GM12872 (cell line): ENCODE measurements around the gene GMPPB.

Source experiments
- CTCF ChIP-seq: IDR thresholded peaks from 3 replicates; pipeline ENCODE4 v1.5.1; 2011; ENCODE audit warnings: low read depth, mild to moderate bottlenecking, low read length, moderate library complexity; ENCODE audit not compliant: insufficient read depth

GMPPB gene

GRCh38 chr3:49683162-49683561 is 40.6 kb downstream of the GMPPB start:
- TF ChIP-seq CTCF: no peak

- TF ChIP-seq CTCF: no peak
Measured at GRCh38 chr3:49681543-49681942, 42.2 kb downstream of the GMPPB start.

- TF ChIP-seq CTCF: no peak
Measured at GRCh38 chr3:49681232-49681522, 42.6 kb downstream of the GMPPB start.

- no peak for TF ChIP-seq CTCF
Measured at GRCh38 chr3:49680493-49681231, 43.1 kb downstream of the GMPPB start.

GRCh38 chr3:49675912-49676311 is 47.8 kb downstream of the GMPPB start:
- TF ChIP-seq CTCF: no peak

DNA sequence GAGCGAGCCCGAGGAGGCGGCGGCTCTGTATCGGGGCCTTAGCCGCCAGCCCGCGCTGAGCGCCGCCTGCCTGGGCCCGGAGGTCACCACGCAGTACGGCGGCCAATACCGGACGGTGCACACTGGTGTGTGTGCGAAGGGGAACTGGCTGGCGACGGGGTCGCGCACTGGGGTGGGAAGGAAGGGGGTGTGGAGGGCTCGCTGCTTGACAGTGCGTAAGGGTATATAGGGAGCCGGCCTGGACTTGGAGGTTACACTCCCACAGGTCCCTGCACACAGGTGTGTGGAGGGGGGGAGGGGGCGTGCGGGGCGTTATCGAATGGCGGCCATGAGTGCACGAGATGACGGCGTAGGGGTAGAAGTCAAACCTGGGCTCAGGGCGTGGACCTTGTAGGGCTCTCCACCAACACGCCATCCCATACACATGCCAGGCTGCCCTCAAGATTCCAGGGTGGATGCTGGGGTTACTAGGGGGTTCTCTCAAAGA is 49.2 kb downstream of the GMPPB start:
- no peak for TF ChIP-seq CTCF

DNA sequence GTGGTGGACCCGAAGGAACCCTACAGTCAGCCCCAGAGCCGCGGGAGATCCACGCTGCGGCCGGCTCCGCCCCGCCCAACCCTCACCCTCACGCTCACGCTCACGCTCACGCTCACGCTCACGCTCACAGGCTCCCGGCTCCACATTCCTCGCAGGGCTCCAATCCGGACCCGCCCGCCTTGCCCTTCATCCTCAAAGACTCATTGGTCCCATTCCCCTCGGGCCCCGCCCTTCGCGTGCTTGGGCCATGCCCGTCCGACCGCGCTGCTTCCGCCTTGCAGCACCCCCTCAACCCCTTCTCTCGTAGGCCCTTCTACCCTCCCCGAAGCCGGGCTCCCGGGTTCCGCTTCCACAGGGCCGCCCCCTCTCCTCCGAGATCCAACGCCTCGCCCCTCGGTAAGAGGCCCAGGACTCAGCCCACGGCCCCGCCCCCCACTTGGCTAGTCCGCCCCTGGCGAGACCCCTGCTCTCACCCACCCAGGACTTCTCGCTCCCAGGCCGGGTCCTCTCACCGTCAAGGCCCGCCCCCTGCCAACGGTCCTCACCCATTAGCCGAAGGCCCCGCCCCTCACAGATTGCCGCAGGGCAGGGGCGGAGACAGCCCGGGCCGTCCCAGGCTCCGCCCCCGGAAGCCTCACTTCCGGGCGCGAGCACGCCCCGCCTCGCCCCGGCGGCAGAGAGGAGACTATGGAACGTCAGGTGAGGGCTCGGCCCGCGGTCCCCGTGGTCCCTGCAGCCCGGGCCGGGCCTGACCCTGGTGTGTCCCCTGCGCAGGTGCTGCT is 49.8 kb downstream of the GMPPB start, which contains the start of gene APEH:
Gene APEH, plus strand, starts transcription at position 637 of the 782 bp plus-strand sequence. Its CDS starts 51 bp downstream, at position 688.
- no peak for TF ChIP-seq CTCF
